Endothelial cell of umbilical vein (primary cell): Measurements from ENCODE around the gene ERBB2. TPM values are rescaled to one million over a fixed set of nuclear protein-coding genes. Genes with fewer than 3 reads are reported as not detected.

Source experiments
- BruUV-seq: library from RNA; stranded (reverse); fragments of 400-500 nt; replicated peaks from 2 replicates; lab custom pipeline; 2021; lab: Mats Ljungman, UMichigan
- CTCF ChIA-PET: fragments of 300-600, 350-600 bp; sonication (Branson Sonifier 250); formaldehyde crosslinking; loops from one replicate; lab custom pipeline; 2021; ENCODE audit warnings: antibody characterized with exemption, inconsistent platforms; lab: Charles Lee
- POLR2A ChIA-PET: fragments of 300-600, 350-600 bp; sonication (Branson Sonifier 250); formaldehyde crosslinking; loops from one replicate; lab custom pipeline; 2021; ENCODE audit warnings: antibody characterized with exemption, inconsistent platforms; lab: Charles Lee
- DNase-seq: peaks from one replicate; pipeline ENCODE4 v3.0.0-alpha.2; 2011; ENCODE audit warnings: low read depth, low spot score
- FAIRE-seq: peaks from 2 replicates; lab custom pipeline; 2011; peaks lifted over from hg19 to GRCh38; lab: Jason Lieb, UNC
- H2AFZ ChIP-seq: 2 replicates; pipeline ENCODE4 v1.6.0; 2012; ENCODE audit warnings: low read depth, low read length, control low read depth, inconsistent platforms
- H3K27ac ChIP-seq: 2 replicates; pipeline ENCODE4 v1.5.1; 2011; ENCODE audit warnings: low read depth, mild to moderate bottlenecking, control low read depth, low read length, moderate library complexity; ENCODE audit not compliant: insufficient read depth
- H3K27me3 ChIP-seq, 2 experiments: 2 replicates each; pipeline versions ENCODE4 v1.6.0 to v1.6.1; 2011; ENCODE audit warnings: low read length in 2 of 2, mixed read lengths in 1 of 2; ENCODE audit not compliant: control insufficient read depth in 2 of 2, insufficient read depth in 2 of 2
- H3K36me3 ChIP-seq, 2 experiments: 2 replicates in 1 of 2; 3 replicates in 1 of 2; pipeline ENCODE4 v1.5.1; 2011; ENCODE audit warnings: low read length in 2 of 2, mild to moderate bottlenecking in 1 of 2, moderate library complexity in 1 of 2; ENCODE audit not compliant: control insufficient read depth in 2 of 2, insufficient read depth in 2 of 2; ENCODE audit errors: extremely low read depth in 1 of 2
- H3K4me1 ChIP-seq: 3 replicates; pipeline ENCODE4 v1.5.1; 2011; ENCODE audit warnings: mild to moderate bottlenecking, low read length; ENCODE audit not compliant: control insufficient read depth, insufficient read depth; ENCODE audit errors: extremely low read depth
- H3K4me2 ChIP-seq: 2 replicates; pipeline ENCODE4 v1.6.1; 2011; ENCODE audit warnings: low read length, control low read depth, mixed read lengths; ENCODE audit not compliant: insufficient read depth
- H3K4me3 ChIP-seq, 3 experiments: fragments of 200-600 bp in 1 of 3; sonication (generic), shearing (Covaris generic) in 1 of 3; replicated peaks in 1 of 3; 2 replicates each; pipeline ENCODE4 v1.5.1; 2011 to 2016; ENCODE audit warnings: control low read depth in 3 of 3, low read length in 3 of 3, mild to moderate bottlenecking in 2 of 3, inconsistent platforms in 1 of 3, low read depth in 1 of 3, moderate library complexity in 1 of 3; ENCODE audit not compliant: insufficient read depth in 1 of 3
- H3K79me2 ChIP-seq: 2 replicates; pipeline ENCODE4 v1.6.0; 2012; ENCODE audit warnings: low read length, inconsistent platforms; ENCODE audit not compliant: control insufficient read depth, insufficient read depth
- H3K9ac ChIP-seq: replicated peaks from 2 replicates; pipeline ENCODE3; 2011; ENCODE audit warnings: low read length, control low read depth; ENCODE audit not compliant: insufficient read depth; ENCODE audit errors: extremely low read depth
- H3K9me1 ChIP-seq: replicated peaks from 3 replicates; pipeline ENCODE4 v1.6.0; 2011; ENCODE audit warnings: mild to moderate bottlenecking, low read length; ENCODE audit not compliant: control insufficient read depth, insufficient read depth; ENCODE audit errors: extremely low read depth
- H3K9me3 ChIP-seq: replicated peaks from 2 replicates; pipeline ENCODE4 v1.5.1; 2012; ENCODE audit warnings: low read length, inconsistent platforms; ENCODE audit not compliant: control insufficient read depth, insufficient read depth
- H4K20me1 ChIP-seq: replicated peaks from 2 replicates; pipeline ENCODE3; 2011; ENCODE audit warnings: mild to moderate bottlenecking, low read length; ENCODE audit not compliant: control insufficient read depth, insufficient read depth; ENCODE audit errors: extremely low read depth
- CTCF ChIP-seq, 2 donors: IDR thresholded peaks; 1 replicate in 1 of 2; 2 replicates in 1 of 2; pipeline ENCODE4 v1.5.1; 2011; ENCODE audit warnings: low read length in 2 of 2, mild to moderate bottlenecking in 2 of 2, moderate library complexity in 2 of 2, control low read depth in 1 of 2, inconsistent platforms in 1 of 2, low read depth in 1 of 2; ENCODE audit not compliant: insufficient read depth in 1 of 2; ENCODE audit errors: extremely low read depth in 1 of 2
- EZH2 ChIP-seq: IDR thresholded peaks from 2 replicates; pipeline ENCODE4 v1.6.1; 2012; ENCODE audit warnings: borderline replicate concordance, low read depth, mild to moderate bottlenecking, moderate library complexity, low read length, inconsistent platforms; ENCODE audit not compliant: severe bottlenecking
- FOS ChIP-seq: IDR thresholded peaks from 2 replicates; pipeline ENCODE4 v1.6.1; 2011; ENCODE audit warnings: mild to moderate bottlenecking, low read length, moderate library complexity, borderline replicate concordance; ENCODE audit not compliant: insufficient read depth
- GATA2 ChIP-seq: IDR thresholded peaks from 2 replicates; pipeline ENCODE4 v1.7.0; 2011; ENCODE audit warnings: low read depth, mild to moderate bottlenecking, moderate library complexity, mixed read lengths, low read length; ENCODE audit not compliant: insufficient read length, insufficient read depth
- JUN ChIP-seq: IDR thresholded peaks from 2 replicates; pipeline ENCODE4 v1.6.1; 2011; ENCODE audit warnings: borderline replicate concordance, low read depth; ENCODE audit not compliant: insufficient read length, insufficient read depth
- MAX ChIP-seq: IDR thresholded peaks from 2 replicates; pipeline ENCODE4 v1.6.1; 2011; ENCODE audit not compliant: insufficient read depth, insufficient read length
- MYC ChIP-seq: IDR thresholded peaks from one replicate; pipeline ENCODE4 v1.6.1; 2011; ENCODE audit warnings: mild to moderate bottlenecking, low read depth, low read length
- POLR2A ChIP-seq: IDR thresholded peaks from 2 replicates; pipeline ENCODE4 v1.6.1; 2012; ENCODE audit warnings: low read depth, mild to moderate bottlenecking, control low read depth, low read length
- POLR2AphosphoS5 ChIP-seq: IDR thresholded peaks from 2 replicates; pipeline ENCODE4 v1.6.1; 2012; ENCODE audit warnings: low read depth, mild to moderate bottlenecking, control low read depth, low read length, moderate library complexity; ENCODE audit not compliant: insufficient read depth
- dilution Hi-C: fragments of 300-500 bp; cut with MboI; formaldehyde crosslinking; loops from one replicate; pipeline ENCODE4 v1.15.0; 2019; ENCODE audit warnings: low sequenced_read_pairs; ENCODE audit not compliant: extremely low pct_ligation_motif_present
- intact Hi-C: fragments of 100-400 bp; cut with micrococcal nuclease; formaldehyde crosslinking; loops from one replicate; pipeline ENCODE4 v1.10.0; 2022
- polyA plus RNA-seq, 4 experiments: library from polyadenylated mRNA; depleted of rRNA in 3 of 4; stranded (reverse) in 3 of 4; unstranded in 1 of 4; fragments of >200 nt; gene quantifications; 2 replicates each; pipeline versions ENCODE4 v1.2.1 to v1.2.3, GENCODE V29; 2011 to 2012; ENCODE audit warnings: missing spikeins in 1 of 4
- total RNA-seq: library from RNA; stranded (reverse); gene quantifications from 2 replicates; pipeline ENCODE4 v1.2.3, GENCODE V29; 2021

Gene ERBB2
- total and polyA plus RNA-seq, 2 donors (not counting 3 experiments of a cell fraction or from before 2014, with no cell fraction given), result 20.6 to 32.9 TPM

GRCh38 chr17:39715375-39716072, 15.7 kb downstream of the ERBB2 start:
- TF ChIP-seq CTCF (IDR thresholded peaks at IDR 0.05; ENCODE audit: extremely low read depth in 1 of 2, insufficient read depth in 1 of 2, low read depth in 1 of 2, low read length in 2 of 2), result no peak
- TF ChIP-seq MYC, result no peak
- TF ChIP-seq POLR2A, result no peak
- TF ChIP-seq FOS, result no peak
- no peak for TF ChIP-seq MAX
- no peak for TF ChIP-seq JUN
- TF ChIP-seq EZH2, result no peak
- no peak for TF ChIP-seq POLR2AphosphoS5
- no peak for TF ChIP-seq GATA2
- DNase-seq (no peak), FAIRE-seq (no peak)
- H3K9ac ChIP-seq, result no peak overlapping the region
- no peak overlapping the region for H3K27ac ChIP-seq
- no peak overlapping the region for H3K4me3 ChIP-seq
- dilution Hi-C loops, result no loop called here
- POLR2A ChIA-PET, result no interaction called here
- intact Hi-C loops, result no loop called here
- H3K9me3 ChIP-seq, result no peaks in the 10 kb centered on the region
- CTCF ChIA-PET, result interaction anchor here (1.2 kb wide), 1 partner anchor 94 kb away, joined by 3 read pairs; no protein-coding TSS in a partner anchor
- no TSS peak for BruUV-seq
- no peaks in the 10 kb centered on the region for H3K79me2 ChIP-seq
- no peaks in the 10 kb centered on the region for H3K9me1 ChIP-seq
- H2AFZ ChIP-seq, result no peak overlapping the region
- peaks cover 12% of the 10 kb centered on the region for H3K4me1 ChIP-seq
- peaks cover 0 to 3% of the 10 kb centered on the region in 2 experiments for H3K36me3 ChIP-seq
- no peak overlapping the region for H3K4me2 ChIP-seq
- no peaks in the 10 kb centered on the region for H3K27me3 ChIP-seq
- no peaks in the 10 kb centered on the region for H4K20me1 ChIP-seq
